Fibroblast of villous mesenchyme (primary cell): ENCODE results near the gene DLAT. TPM values are rescaled to one million over a fixed set of nuclear protein-coding genes. Genes with fewer than 3 reads are reported as not detected.
A peak's percentile ranks its signal among the peaks of the same experiment; 100 is the strongest.

Experiments used
- DNase-seq: peaks from one replicate; pipeline ENCODE4 v3.0.0-alpha.2; 2010; ENCODE audit warnings: low read depth
- H3K4me3 ChIP-seq: 2 replicates; pipeline ENCODE4 v1.5.1; 2011; ENCODE audit warnings: low read depth, mild to moderate bottlenecking, low read length
- CTCF ChIP-seq: IDR thresholded peaks from 2 replicates; pipeline ENCODE4 v1.5.1; 2012; ENCODE audit warnings: low read depth, mild to moderate bottlenecking, low read length; ENCODE audit not compliant: insufficient read depth
- total RNA-seq: library from RNA; depleted of rRNA; stranded (reverse); fragments of >200 nt; gene quantifications from 2 replicates; pipeline ENCODE4 v1.2.3, GENCODE V29; 2012

The DLAT gene
- total RNA-seq: 49.6 and 56.6 TPM in 2 replicates

GRCh38 chr11:112024773-112025678, at the start of gene DLAT:
DLAT (plus strand) TSS chr11:112025408; CDS start chr11:112025473, 65 bp downstream.
- peak within 1 kb of the TSS; percentile 83 for H3K4me3 ChIP-seq
- DNase-seq: peak; percentile 75
- no peak for TF ChIP-seq CTCF

GRCh38 chr11:111976119-111976766, 49.0 kb upstream of the DLAT start:
- TF ChIP-seq CTCF: no peak
- peak overlapping the region; percentile 67 for H3K4me3 ChIP-seq
- DNase-seq: no peak

- H3K4me3 ChIP-seq: peak overlapping the region; percentile 67
- no peak for TF ChIP-seq CTCF
- DNase-seq: no peak
Measured at GRCh38 chr11:111976767-111977145, 48.5 kb upstream of the DLAT start.

- H3K4me3 ChIP-seq: peak overlapping the region; percentile 67
- peak; percentile 4 for TF ChIP-seq CTCF
- DNase-seq: no peak
Measured at GRCh38 chr11:111977146-111978027, 47.8 kb upstream of the DLAT start.

GRCh38 chr11:111978028-111978771, 47.0 kb upstream of the DLAT start:
- DNase-seq: peak; percentile 76
- no peak for TF ChIP-seq CTCF
- H3K4me3 ChIP-seq: peak overlapping the region; percentile 67

GRCh38 chr11:111980062-111980461, 45.1 kb upstream of the DLAT start:
- no peak for DNase-seq
- H3K4me3 ChIP-seq: no peak overlapping the region

More at GRCh38 chr11:111980062-111980461, 45.1 kb upstream of the DLAT start:
- no peak for TF ChIP-seq CTCF
